Measurements from ENCODE around the gene OR56B1. TPM values are rescaled to one million over a fixed set of nuclear protein-coding genes. Genes with fewer than 3 reads are reported as not detected.

Gene OR56B1
- polyA plus RNA-seq, 3 donors: 0.04 TPM; not detected in 2

DNA sequence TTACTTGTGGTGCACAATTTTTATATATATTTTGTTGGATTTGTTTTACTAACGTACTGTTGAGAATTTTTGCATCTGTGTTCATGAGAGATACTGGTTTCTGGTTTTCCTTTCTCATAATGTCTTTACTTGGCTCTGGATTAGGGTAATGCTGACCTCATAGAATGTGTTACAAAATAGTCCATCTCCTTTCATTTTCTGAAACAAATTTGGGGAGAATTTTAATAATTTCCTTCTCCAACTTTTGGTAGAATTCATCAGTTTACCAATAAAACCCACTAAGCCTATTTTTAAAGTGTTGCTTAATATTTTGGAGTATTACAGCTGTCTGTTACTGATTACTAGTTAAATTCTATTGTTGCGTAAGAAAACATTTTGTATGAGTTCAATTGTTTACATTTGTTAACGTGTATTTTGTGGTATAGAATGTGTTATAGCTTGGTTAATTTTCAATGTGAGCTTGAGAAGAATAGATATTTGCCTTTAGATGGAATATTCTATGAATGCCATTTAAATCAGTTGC lies 35.1 kb upstream of the OR56B1 start:
- intact Hi-C loops (cut with micrococcal nuclease): no loop called here
- Histone ChIP-seq H3K27ac (ENCODE audit: low read depth in 1 of 2, low read length in 2 of 2) (peak overlapping the region in 1 of 2 donors; percentile 91), H3K4me3 (replicated peaks in 1 of 3; ENCODE audit: low read depth in 2 of 3, low read length in 3 of 3) (peak overlapping the region in 1 of 3 experiments; percentile 65), H3K79me2 (ENCODE audit: insufficient read depth, low read length) (peaks cover 66% of the 10 kb centered on the region), H3K27me3 (ENCODE audit: control insufficient read depth in 2 of 2, insufficient read depth in 2 of 2, low read length in 2 of 2) (no peaks in the 10 kb centered on the region), H3K36me3 (replicated peaks in 1 of 2; ENCODE audit: control insufficient read depth in 1 of 2, insufficient read depth in 2 of 2, low read length in 2 of 2) (peaks cover 67 to 68% of the 10 kb centered on the region in 2 donors), H4K20me1 (ENCODE audit: insufficient read depth, low read length) (peaks cover 60% of the 10 kb centered on the region), H3K9ac (ENCODE audit: insufficient read depth, low read length, poor library complexity, severe bottlenecking) (peak overlapping the region; percentile 60), H3K4me1 (ENCODE audit: control insufficient read depth in 1 of 2, insufficient read depth in 2 of 2, low read length in 2 of 2) (peaks cover 8 to 22% of the 10 kb centered on the region in 2 donors), H3K4me2 (replicated peaks; ENCODE audit: extremely low read depth, low read length, poor library complexity, severe bottlenecking) (peak overlapping the region; percentile 57), H2AFZ (ENCODE audit: insufficient read depth, low read depth, low read length, poor library complexity, severe bottlenecking) (no peak overlapping the region), H3K9me3 (replicated peaks in 1 of 2; ENCODE audit: control insufficient read depth in 1 of 2, insufficient read depth in 1 of 2, low read length in 2 of 2) (no peaks in the 10 kb centered on the region)
- Mint-ChIP-seq H3K27me3 (ENCODE audit: low read depth in 3 of 3) (peaks cover 0 to 2% (median 0%) of the 10 kb centered on the region in 3 donors), H3K4me1 (peaks cover 24% of the 10 kb centered on the region), H3K36me3 (peaks cover 72 to 76% of the 10 kb centered on the region in 2 donors), H3K27ac (peak overlapping the region; percentile 95 to 99 (median 98)), H3K9me3 (no peaks in the 10 kb centered on the region), H3K4me3 (peak overlapping the region; percentile 81 to 91)
- WGBS (ENCODE audit: insufficient coverage): no CpG with 5 or more reads among the region's 3 CpGs
- DNase-seq: peak in 1 of 3 donors; percentile 51
- TF ChIP-seq, protein P1, sequence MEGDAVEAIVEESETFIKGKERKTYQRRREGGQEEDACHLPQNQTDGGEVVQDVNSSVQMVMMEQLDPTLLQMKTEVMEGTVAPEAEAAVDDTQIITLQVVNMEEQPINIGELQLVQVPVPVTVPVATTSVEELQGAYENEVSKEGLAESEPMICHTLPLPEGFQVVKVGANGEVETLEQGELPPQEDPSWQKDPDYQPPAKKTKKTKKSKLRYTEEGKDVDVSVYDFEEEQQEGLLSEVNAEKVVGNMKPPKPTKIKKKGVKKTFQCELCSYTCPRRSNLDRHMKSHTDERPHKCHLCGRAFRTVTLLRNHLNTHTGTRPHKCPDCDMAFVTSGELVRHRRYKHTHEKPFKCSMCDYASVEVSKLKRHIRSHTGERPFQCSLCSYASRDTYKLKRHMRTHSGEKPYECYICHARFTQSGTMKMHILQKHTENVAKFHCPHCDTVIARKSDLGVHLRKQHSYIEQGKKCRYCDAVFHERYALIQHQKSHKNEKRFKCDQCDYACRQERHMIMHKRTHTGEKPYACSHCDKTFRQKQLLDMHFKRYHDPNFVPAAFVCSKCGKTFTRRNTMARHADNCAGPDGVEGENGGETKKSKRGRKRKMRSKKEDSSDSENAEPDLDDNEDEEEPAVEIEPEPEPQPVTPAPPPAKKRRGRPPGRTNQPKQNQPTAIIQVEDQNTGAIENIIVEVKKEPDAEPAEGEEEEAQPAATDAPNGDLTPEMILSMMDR (IDR thresholded peaks at IDR 0.05): no peak

DNA sequence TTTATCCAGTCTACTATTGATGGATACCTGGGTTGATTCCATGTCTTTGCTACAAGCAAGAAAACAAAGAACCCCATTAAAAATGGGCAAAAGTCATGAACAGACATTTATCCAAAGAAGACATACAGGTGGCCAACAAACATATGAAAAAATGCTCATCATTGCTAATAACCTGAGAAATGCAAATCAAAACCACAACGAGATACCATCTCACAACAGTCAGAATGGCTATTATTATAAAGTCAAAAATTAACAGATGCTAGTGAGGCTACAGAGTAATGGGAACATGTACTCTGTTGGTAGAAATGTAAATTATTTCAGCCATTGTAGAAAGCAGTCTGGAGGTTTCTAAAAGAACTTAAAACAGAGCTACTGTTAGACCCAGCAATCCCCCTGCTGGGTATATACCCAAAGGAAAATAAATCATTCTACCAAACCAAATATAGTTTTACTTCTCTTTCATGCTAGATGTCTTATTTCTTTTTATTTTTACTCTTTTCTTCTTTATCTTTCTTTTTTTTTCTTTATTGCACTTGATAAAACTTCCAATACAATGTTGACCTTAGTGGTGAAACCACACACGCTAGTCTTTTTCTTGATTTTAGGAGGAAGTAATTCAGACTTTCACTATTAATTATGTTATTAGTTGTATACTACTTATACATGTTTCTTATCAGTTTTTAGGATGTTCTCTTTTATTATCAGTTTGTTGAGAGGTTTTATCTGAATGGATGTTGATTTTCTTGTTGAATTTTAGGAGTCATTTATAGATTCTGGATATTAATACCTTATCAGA lies 32.3 kb upstream of the OR56B1 start:
- Mint-ChIP-seq H3K27ac (peak overlapping the region in 4 of 7 donors; percentile 30 to 65 (median 44)), H3K9me3 (no peaks in the 10 kb centered on the region), H3K36me3 (peaks cover 68 to 75% of the 10 kb centered on the region in 2 donors), H3K27me3 (ENCODE audit: low read depth in 3 of 3) (peaks cover 0 to 2% (median 0%) of the 10 kb centered on the region in 3 donors), H3K4me1 (peaks cover 24% of the 10 kb centered on the region), H3K4me3 (no peak overlapping the region)
- DNase-seq: no peak
- peaks cover 49% of the 10 kb centered on the region for H4K20me1 ChIP-seq (ENCODE audit: insufficient read depth, low read length)
- peaks cover 67 to 68% of the 10 kb centered on the region in 2 donors for H3K36me3 ChIP-seq (replicated peaks in 1 of 2; ENCODE audit: control insufficient read depth in 1 of 2, insufficient read depth in 2 of 2, low read length in 2 of 2)
- peaks cover 39% of the 10 kb centered on the region for H3K79me2 ChIP-seq (ENCODE audit: insufficient read depth, low read length)
- H3K4me3 ChIP-seq (replicated peaks in 1 of 3; ENCODE audit: low read depth in 2 of 3, low read length in 3 of 3): no peak overlapping the region
- no peak overlapping the region for H2AFZ ChIP-seq (ENCODE audit: insufficient read depth, low read depth, low read length, poor library complexity, severe bottlenecking)
- no peaks in the 10 kb centered on the region for H3K9me3 ChIP-seq (replicated peaks in 1 of 2; ENCODE audit: control insufficient read depth in 1 of 2, insufficient read depth in 1 of 2, low read length in 2 of 2)
- H3K27ac ChIP-seq (ENCODE audit: low read depth in 1 of 2, low read length in 2 of 2): peak overlapping the region in 1 of 2 donors; percentile 3
- no peak overlapping the region for H3K9ac ChIP-seq (ENCODE audit: insufficient read depth, low read length, poor library complexity, severe bottlenecking)
- TF ChIP-seq, protein P1 (IDR thresholded peaks at IDR 0.05): no peak
- no CpG with 5 or more reads among the region's 2 CpGs for WGBS (ENCODE audit: insufficient coverage)
- H3K4me2 ChIP-seq (replicated peaks; ENCODE audit: extremely low read depth, low read length, poor library complexity, severe bottlenecking): no peak overlapping the region
- H3K27me3 ChIP-seq (ENCODE audit: control insufficient read depth in 2 of 2, insufficient read depth in 2 of 2, low read length in 2 of 2): no peaks in the 10 kb centered on the region
- intact Hi-C loops (cut with micrococcal nuclease): no loop called here
- peaks cover 8 to 22% of the 10 kb centered on the region in 2 donors for H3K4me1 ChIP-seq (ENCODE audit: control insufficient read depth in 1 of 2, insufficient read depth in 2 of 2, low read length in 2 of 2)

Measured in CD14-positive monocyte (primary cell).